Endothelial cell of umbilical vein (primary cell): ENCODE measurements around the gene SORCS2. TPM values are rescaled to one million over a fixed set of nuclear protein-coding genes. Genes with fewer than 3 reads are reported as not detected.

Experiments
- BruUV-seq: library from RNA; stranded (reverse); fragments of 400-500 nt; replicated peaks from 2 replicates; lab custom pipeline; 2021; lab: Mats Ljungman, UMichigan
- CTCF ChIA-PET: fragments of 300-600, 350-600 bp; sonication (Branson Sonifier 250); formaldehyde crosslinking; loops from one replicate; lab custom pipeline; 2021; ENCODE audit warnings: antibody characterized with exemption, inconsistent platforms; lab: Charles Lee
- POLR2A ChIA-PET: fragments of 300-600, 350-600 bp; sonication (Branson Sonifier 250); formaldehyde crosslinking; loops from one replicate; lab custom pipeline; 2021; ENCODE audit warnings: antibody characterized with exemption, inconsistent platforms; lab: Charles Lee
- DNase-seq: peaks from one replicate; pipeline ENCODE4 v3.0.0-alpha.2; 2011; ENCODE audit warnings: low read depth, low spot score
- FAIRE-seq: peaks from 2 replicates; lab custom pipeline; 2011; peaks lifted over from hg19 to GRCh38; lab: Jason Lieb, UNC
- H2AFZ ChIP-seq: 2 replicates; pipeline ENCODE4 v1.6.0; 2012; ENCODE audit warnings: low read depth, low read length, control low read depth, inconsistent platforms
- H3K27ac ChIP-seq: 2 replicates; pipeline ENCODE4 v1.5.1; 2011; ENCODE audit warnings: low read depth, mild to moderate bottlenecking, control low read depth, low read length, moderate library complexity; ENCODE audit not compliant: insufficient read depth
- H3K27me3 ChIP-seq, 2 experiments: 2 replicates each; pipeline versions ENCODE4 v1.6.0 to v1.6.1; 2011; ENCODE audit warnings: low read length in 2 of 2, mixed read lengths in 1 of 2; ENCODE audit not compliant: control insufficient read depth in 2 of 2, insufficient read depth in 2 of 2
- H3K36me3 ChIP-seq, 2 experiments: 2 replicates in 1 of 2; 3 replicates in 1 of 2; pipeline ENCODE4 v1.5.1; 2011; ENCODE audit warnings: low read length in 2 of 2, mild to moderate bottlenecking in 1 of 2, moderate library complexity in 1 of 2; ENCODE audit not compliant: control insufficient read depth in 2 of 2, insufficient read depth in 2 of 2; ENCODE audit errors: extremely low read depth in 1 of 2
- H3K4me1 ChIP-seq: 3 replicates; pipeline ENCODE4 v1.5.1; 2011; ENCODE audit warnings: mild to moderate bottlenecking, low read length; ENCODE audit not compliant: control insufficient read depth, insufficient read depth; ENCODE audit errors: extremely low read depth
- H3K4me2 ChIP-seq: 2 replicates; pipeline ENCODE4 v1.6.1; 2011; ENCODE audit warnings: low read length, control low read depth, mixed read lengths; ENCODE audit not compliant: insufficient read depth
- H3K4me3 ChIP-seq, 3 experiments: fragments of 200-600 bp in 1 of 3; sonication (generic), shearing (Covaris generic) in 1 of 3; replicated peaks in 1 of 3; 2 replicates each; pipeline ENCODE4 v1.5.1; 2011 to 2016; ENCODE audit warnings: control low read depth in 3 of 3, low read length in 3 of 3, mild to moderate bottlenecking in 2 of 3, inconsistent platforms in 1 of 3, low read depth in 1 of 3, moderate library complexity in 1 of 3; ENCODE audit not compliant: insufficient read depth in 1 of 3
- H3K79me2 ChIP-seq: 2 replicates; pipeline ENCODE4 v1.6.0; 2012; ENCODE audit warnings: low read length, inconsistent platforms; ENCODE audit not compliant: control insufficient read depth, insufficient read depth
- H3K9ac ChIP-seq: replicated peaks from 2 replicates; pipeline ENCODE3; 2011; ENCODE audit warnings: low read length, control low read depth; ENCODE audit not compliant: insufficient read depth; ENCODE audit errors: extremely low read depth
- H3K9me1 ChIP-seq: replicated peaks from 3 replicates; pipeline ENCODE4 v1.6.0; 2011; ENCODE audit warnings: mild to moderate bottlenecking, low read length; ENCODE audit not compliant: control insufficient read depth, insufficient read depth; ENCODE audit errors: extremely low read depth
- H3K9me3 ChIP-seq: replicated peaks from 2 replicates; pipeline ENCODE4 v1.5.1; 2012; ENCODE audit warnings: low read length, inconsistent platforms; ENCODE audit not compliant: control insufficient read depth, insufficient read depth
- H4K20me1 ChIP-seq: replicated peaks from 2 replicates; pipeline ENCODE3; 2011; ENCODE audit warnings: mild to moderate bottlenecking, low read length; ENCODE audit not compliant: control insufficient read depth, insufficient read depth; ENCODE audit errors: extremely low read depth
- CTCF ChIP-seq, 2 donors: IDR thresholded peaks; 1 replicate in 1 of 2; 2 replicates in 1 of 2; pipeline ENCODE4 v1.5.1; 2011; ENCODE audit warnings: low read length in 2 of 2, mild to moderate bottlenecking in 2 of 2, moderate library complexity in 2 of 2, control low read depth in 1 of 2, inconsistent platforms in 1 of 2, low read depth in 1 of 2; ENCODE audit not compliant: insufficient read depth in 1 of 2; ENCODE audit errors: extremely low read depth in 1 of 2
- EZH2 ChIP-seq: IDR thresholded peaks from 2 replicates; pipeline ENCODE4 v1.6.1; 2012; ENCODE audit warnings: borderline replicate concordance, low read depth, mild to moderate bottlenecking, moderate library complexity, low read length, inconsistent platforms; ENCODE audit not compliant: severe bottlenecking
- FOS ChIP-seq: IDR thresholded peaks from 2 replicates; pipeline ENCODE4 v1.6.1; 2011; ENCODE audit warnings: mild to moderate bottlenecking, low read length, moderate library complexity, borderline replicate concordance; ENCODE audit not compliant: insufficient read depth
- GATA2 ChIP-seq: IDR thresholded peaks from 2 replicates; pipeline ENCODE4 v1.7.0; 2011; ENCODE audit warnings: low read depth, mild to moderate bottlenecking, moderate library complexity, mixed read lengths, low read length; ENCODE audit not compliant: insufficient read length, insufficient read depth
- JUN ChIP-seq: IDR thresholded peaks from 2 replicates; pipeline ENCODE4 v1.6.1; 2011; ENCODE audit warnings: borderline replicate concordance, low read depth; ENCODE audit not compliant: insufficient read length, insufficient read depth
- MAX ChIP-seq: IDR thresholded peaks from 2 replicates; pipeline ENCODE4 v1.6.1; 2011; ENCODE audit not compliant: insufficient read depth, insufficient read length
- MYC ChIP-seq: IDR thresholded peaks from one replicate; pipeline ENCODE4 v1.6.1; 2011; ENCODE audit warnings: mild to moderate bottlenecking, low read depth, low read length
- POLR2A ChIP-seq: IDR thresholded peaks from 2 replicates; pipeline ENCODE4 v1.6.1; 2012; ENCODE audit warnings: low read depth, mild to moderate bottlenecking, control low read depth, low read length
- POLR2AphosphoS5 ChIP-seq: IDR thresholded peaks from 2 replicates; pipeline ENCODE4 v1.6.1; 2012; ENCODE audit warnings: low read depth, mild to moderate bottlenecking, control low read depth, low read length, moderate library complexity; ENCODE audit not compliant: insufficient read depth
- dilution Hi-C: fragments of 300-500 bp; cut with MboI; formaldehyde crosslinking; loops from one replicate; pipeline ENCODE4 v1.15.0; 2019; ENCODE audit warnings: low sequenced_read_pairs; ENCODE audit not compliant: extremely low pct_ligation_motif_present
- intact Hi-C: fragments of 100-400 bp; cut with micrococcal nuclease; formaldehyde crosslinking; loops from one replicate; pipeline ENCODE4 v1.10.0; 2022
- polyA plus RNA-seq, 4 experiments: library from polyadenylated mRNA; depleted of rRNA in 3 of 4; stranded (reverse) in 3 of 4; unstranded in 1 of 4; fragments of >200 nt; gene quantifications; 2 replicates each; pipeline versions ENCODE4 v1.2.1 to v1.2.3, GENCODE V29; 2011 to 2012; ENCODE audit warnings: missing spikeins in 1 of 4
- total RNA-seq: library from RNA; stranded (reverse); gene quantifications from 2 replicates; pipeline ENCODE4 v1.2.3, GENCODE V29; 2021

Gene SORCS2
- total and polyA plus RNA-seq, 2 donors (not counting 3 experiments of a cell fraction or from before 2014, with no cell fraction given): not detected

- no peak for FAIRE-seq
- DNase-seq: no peak
- no peak overlapping the region for H3K9ac ChIP-seq
- H3K4me3 ChIP-seq: no peak overlapping the region
- H2AFZ ChIP-seq: no peak overlapping the region
- no peak overlapping the region for H3K4me2 ChIP-seq
- H3K79me2 ChIP-seq: no peaks in the 10 kb centered on the region
- no peak for TF ChIP-seq POLR2AphosphoS5
- no peak overlapping the region for H3K27ac ChIP-seq
- no peaks in the 10 kb centered on the region for H3K9me3 ChIP-seq
- dilution Hi-C loops (no loop called here), intact Hi-C loops (loop anchor here (10.0 kb wide), 1 partner anchor 186 kb away; no protein-coding TSS in a partner anchor)
- H3K9me1 ChIP-seq: no peaks in the 10 kb centered on the region
- no peaks in the 10 kb centered on the region for H4K20me1 ChIP-seq
- ChIA-PET CTCF (interaction anchor here (1.0 kb wide), 1 partner anchor 10 kb away, joined by 3 read pairs; no protein-coding TSS in a partner anchor), POLR2A (no interaction called here)
- H3K4me1 ChIP-seq: no peaks in the 10 kb centered on the region
- no peaks in the 10 kb centered on the region for H3K36me3 ChIP-seq
- H3K27me3 ChIP-seq: no peaks in the 10 kb centered on the region
- BruUV-seq: no TSS peak
These were observed 518.4 kb downstream of the SORCS2 start for GRCh38 chr4:7710576-7711306.

- Histone ChIP-seq H3K79me2 (no peaks in the 10 kb centered on the region), H2AFZ (no peak overlapping the region), H3K9me1 (no peaks in the 10 kb centered on the region), H3K27ac (no peak overlapping the region), H3K9ac (no peak overlapping the region), H3K27me3 (no peaks in the 10 kb centered on the region), H3K4me3 (no peak overlapping the region), H3K9me3 (no peaks in the 10 kb centered on the region), H3K4me1 (no peaks in the 10 kb centered on the region), H3K36me3 (no peaks in the 10 kb centered on the region), H4K20me1 (no peaks in the 10 kb centered on the region), H3K4me2 (no peak overlapping the region)
- ChIA-PET CTCF (interaction anchor here (1.0 kb wide), 1 partner anchor 9 kb away, joined by 3 read pairs; no protein-coding TSS in a partner anchor), POLR2A (no interaction called here)
- BruUV-seq: no TSS peak
- TF ChIP-seq MYC (no peak), MAX (no peak), POLR2AphosphoS5 (no peak), FOS (no peak), POLR2A (no peak), CTCF (IDR thresholded peaks at IDR 0.05; ENCODE audit: extremely low read depth in 1 of 2, insufficient read depth in 1 of 2, low read depth in 1 of 2, low read length in 2 of 2) (no peak), JUN (no peak), EZH2 (no peak), GATA2 (no peak)
- intact Hi-C loops: loop anchor here (10.0 kb wide), 1 partner anchor 187 kb away; no protein-coding TSS in a partner anchor
- dilution Hi-C loops: no loop called here
- FAIRE-seq (no peak), DNase-seq (no peak)
These were observed 519.1 kb downstream of the SORCS2 start for GRCh38 chr4:7711307-7711963.
